ENCODE results near the gene TRAK1. TPM values are rescaled to one million over a fixed set of nuclear protein-coding genes. Genes with fewer than 3 reads are reported as not detected.

TRAK1 gene
- total and polyA plus RNA-seq, 10 of the 15 experiments (the other 5 are each of a cell fraction or from before 2014, with no cell fraction given) = 6.6 to 46.2 (median 23.7) TPM

GRCh38 chr3:42057561-42058211 is 33.5 kb upstream of the TRAK1 start (continued):
- TF ChIP-seq, protein P1, sequence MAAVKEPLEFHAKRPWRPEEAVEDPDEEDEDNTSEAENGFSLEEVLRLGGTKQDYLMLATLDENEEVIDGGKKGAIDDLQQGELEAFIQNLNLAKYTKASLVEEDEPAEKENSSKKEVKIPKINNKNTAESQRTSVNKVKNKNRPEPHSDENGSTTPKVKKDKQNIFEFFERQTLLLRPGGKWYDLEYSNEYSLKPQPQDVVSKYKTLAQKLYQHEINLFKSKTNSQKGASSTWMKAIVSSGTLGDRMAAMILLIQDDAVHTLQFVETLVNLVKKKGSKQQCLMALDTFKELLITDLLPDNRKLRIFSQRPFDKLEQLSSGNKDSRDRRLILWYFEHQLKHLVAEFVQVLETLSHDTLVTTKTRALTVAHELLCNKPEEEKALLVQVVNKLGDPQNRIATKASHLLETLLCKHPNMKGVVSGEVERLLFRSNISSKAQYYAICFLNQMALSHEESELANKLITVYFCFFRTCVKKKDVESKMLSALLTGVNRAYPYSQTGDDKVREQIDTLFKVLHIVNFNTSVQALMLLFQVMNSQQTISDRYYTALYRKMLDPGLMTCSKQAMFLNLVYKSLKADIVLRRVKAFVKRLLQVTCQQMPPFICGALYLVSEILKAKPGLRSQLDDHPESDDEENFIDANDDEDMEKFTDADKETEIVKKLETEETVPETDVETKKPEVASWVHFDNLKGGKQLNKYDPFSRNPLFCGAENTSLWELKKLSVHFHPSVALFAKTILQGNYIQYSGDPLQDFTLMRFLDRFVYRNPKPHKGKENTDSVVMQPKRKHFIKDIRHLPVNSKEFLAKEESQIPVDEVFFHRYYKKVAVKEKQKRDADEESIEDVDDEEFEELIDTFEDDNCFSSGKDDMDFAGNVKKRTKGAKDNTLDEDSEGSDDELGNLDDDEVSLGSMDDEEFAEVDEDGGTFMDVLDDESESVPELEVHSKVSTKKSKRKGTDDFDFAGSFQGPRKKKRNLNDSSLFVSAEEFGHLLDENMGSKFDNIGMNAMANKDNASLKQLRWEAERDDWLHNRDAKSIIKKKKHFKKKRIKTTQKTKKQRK (IDR thresholded peaks at IDR 0.05; ENCODE audit: low read depth, low read length) = no peak
- TF ChIP-seq RAD51 (IDR thresholded peaks at IDR 0.05) (0 out of 2 replicates have a peak, but pooled peaks have one; percentile 31), ETV6 (conservative IDR thresholded peaks at IDR 0.05 in 1 of 2, IDR thresholded peaks at IDR 0.05 in 1 of 2; ENCODE audit: borderline replicate concordance in 1 of 2, low read depth in 1 of 2) (no peak), KDM1A (IDR thresholded peaks at IDR 0.05; ENCODE audit: borderline replicate concordance) (no peak), MTA3 (IDR thresholded peaks at IDR 0.05; ENCODE audit: borderline replicate concordance, low read length) (no peak), IKZF1 (conservative IDR thresholded peaks at IDR 0.05) (no peak), JUNB (IDR thresholded peaks at IDR 0.05) (no peak), ZNF24 (IDR thresholded peaks at IDR 0.05) (no peak), IKZF2 (IDR thresholded peaks at IDR 0.05) (no peak), MEF2A (IDR thresholded peaks at IDR 0.05; ENCODE audit: insufficient read depth, low read depth, low read length) (no peak), GABPA (IDR thresholded peaks at IDR 0.05; ENCODE audit: low read depth) (no peak), SMAD5 (IDR thresholded peaks at IDR 0.05; ENCODE audit: low read depth) (no peak), MXI1 (IDR thresholded peaks at IDR 0.05; ENCODE audit: low read depth, low read length) (0 out of 2 replicates have a peak, but pooled peaks have one; percentile 31), CHD4 (IDR thresholded peaks at IDR 0.05) (no peak)
- TF ChIP-seq, protein P2, sequence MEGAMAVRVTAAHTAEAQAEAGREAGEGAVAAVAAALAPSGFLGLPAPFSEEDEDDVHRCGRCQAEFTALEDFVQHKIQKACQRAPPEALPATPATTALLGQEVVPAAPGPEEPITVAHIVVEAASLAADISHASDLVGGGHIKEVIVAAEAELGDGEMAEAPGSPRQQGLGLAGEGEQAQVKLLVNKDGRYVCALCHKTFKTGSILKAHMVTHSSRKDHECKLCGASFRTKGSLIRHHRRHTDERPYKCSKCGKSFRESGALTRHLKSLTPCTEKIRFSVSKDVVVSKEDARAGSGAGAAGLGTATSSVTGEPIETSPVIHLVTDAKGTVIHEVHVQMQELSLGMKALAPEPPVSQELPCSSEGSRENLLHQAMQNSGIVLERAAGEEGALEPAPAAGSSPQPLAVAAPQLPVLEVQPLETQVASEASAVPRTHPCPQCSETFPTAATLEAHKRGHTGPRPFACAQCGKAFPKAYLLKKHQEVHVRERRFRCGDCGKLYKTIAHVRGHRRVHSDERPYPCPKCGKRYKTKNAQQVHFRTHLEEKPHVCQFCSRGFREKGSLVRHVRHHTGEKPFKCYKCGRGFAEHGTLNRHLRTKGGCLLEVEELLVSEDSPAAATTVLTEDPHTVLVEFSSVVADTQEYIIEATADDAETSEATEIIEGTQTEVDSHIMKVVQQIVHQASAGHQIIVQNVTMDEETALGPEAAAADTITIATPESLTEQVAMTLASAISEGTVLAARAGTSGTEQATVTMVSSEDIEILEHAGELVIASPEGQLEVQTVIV (IDR thresholded peaks at IDR 0.05; ENCODE audit: borderline replicate concordance, partially characterized antibody) = no peak
- TF ChIP-seq, protein P3, sequence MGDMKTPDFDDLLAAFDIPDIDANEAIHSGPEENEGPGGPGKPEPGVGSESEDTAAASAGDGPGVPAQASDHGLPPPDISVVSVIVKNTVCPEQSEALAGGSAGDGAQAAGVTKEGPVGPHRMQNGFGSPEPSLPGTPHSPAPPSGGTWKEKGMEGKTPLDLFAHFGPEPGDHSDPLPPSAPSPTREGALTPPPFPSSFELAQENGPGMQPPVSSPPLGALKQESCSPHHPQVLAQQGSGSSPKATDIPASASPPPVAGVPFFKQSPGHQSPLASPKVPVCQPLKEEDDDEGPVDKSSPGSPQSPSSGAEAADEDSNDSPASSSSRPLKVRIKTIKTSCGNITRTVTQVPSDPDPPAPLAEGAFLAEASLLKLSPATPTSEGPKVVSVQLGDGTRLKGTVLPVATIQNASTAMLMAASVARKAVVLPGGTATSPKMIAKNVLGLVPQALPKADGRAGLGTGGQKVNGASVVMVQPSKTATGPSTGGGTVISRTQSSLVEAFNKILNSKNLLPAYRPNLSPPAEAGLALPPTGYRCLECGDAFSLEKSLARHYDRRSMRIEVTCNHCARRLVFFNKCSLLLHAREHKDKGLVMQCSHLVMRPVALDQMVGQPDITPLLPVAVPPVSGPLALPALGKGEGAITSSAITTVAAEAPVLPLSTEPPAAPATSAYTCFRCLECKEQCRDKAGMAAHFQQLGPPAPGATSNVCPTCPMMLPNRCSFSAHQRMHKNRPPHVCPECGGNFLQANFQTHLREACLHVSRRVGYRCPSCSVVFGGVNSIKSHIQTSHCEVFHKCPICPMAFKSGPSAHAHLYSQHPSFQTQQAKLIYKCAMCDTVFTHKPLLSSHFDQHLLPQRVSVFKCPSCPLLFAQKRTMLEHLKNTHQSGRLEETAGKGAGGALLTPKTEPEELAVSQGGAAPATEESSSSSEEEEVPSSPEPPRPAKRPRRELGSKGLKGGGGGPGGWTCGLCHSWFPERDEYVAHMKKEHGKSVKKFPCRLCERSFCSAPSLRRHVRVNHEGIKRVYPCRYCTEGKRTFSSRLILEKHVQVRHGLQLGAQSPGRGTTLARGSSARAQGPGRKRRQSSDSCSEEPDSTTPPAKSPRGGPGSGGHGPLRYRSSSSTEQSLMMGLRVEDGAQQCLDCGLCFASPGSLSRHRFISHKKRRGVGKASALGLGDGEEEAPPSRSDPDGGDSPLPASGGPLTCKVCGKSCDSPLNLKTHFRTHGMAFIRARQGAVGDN (IDR thresholded peaks at IDR 0.05) = no peak

Measured in GM12878 (cell line).